Glomerular endothelial cell (primary cell): ENCODE data around the gene PGM2L1. TPM values are rescaled to one million over a fixed set of nuclear protein-coding genes. Genes with fewer than 3 reads are reported as not detected.

ENCODE experiments used
- DNase-seq: peaks from one replicate; pipeline ENCODE4 v3.0.0-alpha.2; 2011; ENCODE audit warnings: low read depth, low spot score; ENCODE audit errors: extremely low read depth
- total RNA-seq: library from RNA; depleted of rRNA; stranded (reverse); fragments of >200 nt; gene quantifications from 2 replicates; pipeline ENCODE4 v1.2.3, GENCODE V29; 2015

PGM2L1 gene
- total RNA-seq, 1 donor from 2014 or later: 11.4 TPM

GRCh38 chr11:74307434-74307833 lies 90.8 kb downstream of the PGM2L1 start:
- DNase-seq: no peak

DNA sequence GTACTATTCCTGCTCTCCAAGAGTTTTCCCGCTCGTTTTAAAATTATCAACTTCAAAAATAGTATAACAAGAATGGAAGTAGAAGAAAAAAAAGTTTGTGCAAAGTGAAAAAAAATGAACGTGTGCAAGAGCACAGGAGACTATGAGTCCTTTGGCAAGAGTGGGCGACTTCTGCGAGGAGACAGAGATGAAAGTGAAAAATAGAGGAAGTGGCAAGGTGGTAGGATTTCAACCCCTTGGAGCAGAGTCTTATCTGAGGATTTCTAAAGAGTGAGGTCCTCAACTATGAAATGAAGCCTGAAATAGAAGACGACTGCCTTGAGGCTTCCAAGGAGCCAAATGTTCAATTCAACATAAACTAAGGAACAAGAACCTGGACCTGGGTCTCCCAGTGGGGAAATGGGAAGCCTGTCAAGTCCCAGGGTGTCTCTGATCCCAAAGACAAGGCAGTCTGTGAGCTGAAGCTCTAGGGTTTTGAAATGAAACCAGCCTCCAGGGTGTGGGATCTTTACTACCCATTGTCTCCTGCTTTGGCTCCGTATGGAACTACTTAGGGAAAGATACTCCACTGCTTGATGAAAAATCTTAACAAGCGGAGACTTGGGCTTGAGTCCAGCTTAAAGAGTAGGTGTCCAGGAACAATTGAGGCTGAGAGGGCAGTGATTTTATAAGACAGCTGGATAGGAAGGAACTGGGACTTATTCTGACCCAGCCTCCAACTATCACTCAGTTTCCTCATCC lies 91.6 kb downstream of the PGM2L1 start:
- DNase-seq: no peak

DNA sequence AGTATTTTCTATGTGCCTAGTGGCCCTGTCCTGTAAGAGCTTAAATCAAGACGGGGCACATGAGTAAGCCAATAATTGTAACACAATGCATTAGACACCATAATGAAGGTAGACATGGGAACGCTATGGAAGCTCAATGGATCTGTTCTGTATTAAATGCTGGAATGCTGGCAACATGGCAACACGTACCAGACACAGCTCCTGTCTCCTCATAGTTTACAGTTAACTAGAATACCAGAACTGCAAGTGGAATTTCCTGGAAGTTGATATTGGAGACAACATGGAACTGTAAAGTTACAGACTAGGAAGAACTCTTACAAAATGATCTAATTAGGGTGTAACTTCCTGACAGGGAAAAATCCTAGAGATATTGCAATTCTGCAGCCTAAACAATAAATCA lies 99.2 kb downstream of the PGM2L1 start:
- no peak for DNase-seq

DNA sequence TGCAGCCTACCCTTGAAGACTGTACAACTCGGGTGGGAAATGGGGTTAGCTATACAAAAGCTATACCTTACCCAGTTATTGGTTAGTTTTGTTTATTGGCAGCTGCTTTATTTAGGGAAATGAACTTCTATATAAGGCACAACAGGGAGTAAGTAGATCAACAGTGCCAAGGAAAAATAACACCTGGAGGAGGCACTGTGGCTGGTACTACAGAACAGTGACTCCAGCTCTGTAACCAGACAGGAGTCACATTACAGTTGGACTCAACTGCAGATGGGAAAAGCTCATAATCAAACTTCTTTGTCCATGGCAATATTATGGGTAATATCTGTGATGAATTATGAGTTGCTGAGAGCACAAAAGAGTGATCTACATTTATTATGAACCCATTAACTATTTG lies 100.7 kb downstream of the PGM2L1 start:
- DNase-seq: no peak

- DNase-seq: no peak
These were observed 109.3 kb downstream of the PGM2L1 start for GRCh38 chr11:74288911-74289310.

DNA sequence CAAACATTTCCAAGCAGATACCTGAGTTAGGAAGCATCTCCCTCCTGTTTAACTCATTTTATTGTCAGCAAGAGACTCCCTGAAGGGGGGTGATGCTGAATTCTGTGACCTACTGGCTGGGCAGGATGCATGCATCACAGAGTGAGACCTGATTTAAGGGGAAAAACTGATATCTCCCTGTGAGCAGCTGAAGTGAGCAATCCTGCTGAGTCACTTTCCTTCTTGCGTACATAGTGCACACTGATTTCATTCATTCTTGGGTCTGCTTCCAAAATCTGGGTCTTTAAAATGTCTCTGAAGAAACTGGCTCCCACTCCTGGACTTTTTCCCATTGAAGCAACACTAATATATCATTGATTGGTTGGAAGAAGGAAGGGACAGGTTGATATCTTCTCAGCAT lies 110.1 kb downstream of the PGM2L1 start:
- DNase-seq: peak; percentile 80

- DNase-seq: no peak
These were observed 113.8 kb downstream of the PGM2L1 start for GRCh38 chr11:74284466-74284865.

GRCh38 chr11:74283580-74284180 lies 114.6 kb downstream of the PGM2L1 start:
- no peak for DNase-seq

GRCh38 chr11:74282914-74283371 lies 115.3 kb downstream of the PGM2L1 start:
- no peak for DNase-seq

GRCh38 chr11:74282421-74282820 lies 115.8 kb downstream of the PGM2L1 start:
- DNase-seq: no peak

- no peak for DNase-seq
These were observed 117.7 kb downstream of the PGM2L1 start for GRCh38 chr11:74280494-74280893.

Other genes with a start within 250 kb of the PGM2L1 start
- 10.2 and 20.4 TPM in 2 replicates for gene C2CD3, start 227.4 kb downstream of the PGM2L1 start, total RNA-seq
- 33.3 and 37.8 TPM in 2 replicates for gene PPME1, start 227.1 kb downstream of the PGM2L1 start, total RNA-seq
- 14.4 and 20.2 TPM in 2 replicates for gene P4HA3, start 86.8 kb downstream of the PGM2L1 start, total RNA-seq
- 1.0 and 1.4 TPM in 2 replicates for gene KCNE3, start 69.1 kb upstream of the PGM2L1 start, total RNA-seq
- 2.8 and 3.6 TPM in 2 replicates for gene LIPT2, start 95.3 kb upstream of the PGM2L1 start, total RNA-seq
- gene POLD3, start 194.1 kb upstream of the PGM2L1 start, total RNA-seq: 6.5 and 12.1 TPM in 2 replicates